Endothelial cell of umbilical vein (primary cell): Measurements from ENCODE around the gene HCRTR2. TPM values are rescaled to one million over a fixed set of nuclear protein-coding genes. Genes with fewer than 3 reads are reported as not detected.

Experiments used
- BruUV-seq: library from RNA; stranded (reverse); fragments of 400-500 nt; replicated peaks from 2 replicates; lab custom pipeline; 2021; lab: Mats Ljungman, UMichigan
- CTCF ChIA-PET: fragments of 300-600, 350-600 bp; sonication (Branson Sonifier 250); formaldehyde crosslinking; loops from one replicate; lab custom pipeline; 2021; ENCODE audit warnings: antibody characterized with exemption, inconsistent platforms; lab: Charles Lee
- POLR2A ChIA-PET: fragments of 300-600, 350-600 bp; sonication (Branson Sonifier 250); formaldehyde crosslinking; loops from one replicate; lab custom pipeline; 2021; ENCODE audit warnings: antibody characterized with exemption, inconsistent platforms; lab: Charles Lee
- DNase-seq: peaks from one replicate; pipeline ENCODE4 v3.0.0-alpha.2; 2011; ENCODE audit warnings: low read depth, low spot score
- FAIRE-seq: peaks from 2 replicates; lab custom pipeline; 2011; peaks lifted over from hg19 to GRCh38; lab: Jason Lieb, UNC
- H2AFZ ChIP-seq: 2 replicates; pipeline ENCODE4 v1.6.0; 2012; ENCODE audit warnings: low read depth, low read length, control low read depth, inconsistent platforms
- H3K27ac ChIP-seq: 2 replicates; pipeline ENCODE4 v1.5.1; 2011; ENCODE audit warnings: low read depth, mild to moderate bottlenecking, control low read depth, low read length, moderate library complexity; ENCODE audit not compliant: insufficient read depth
- H3K27me3 ChIP-seq, 2 experiments: 2 replicates each; pipeline versions ENCODE4 v1.6.0 to v1.6.1; 2011; ENCODE audit warnings: low read length in 2 of 2, mixed read lengths in 1 of 2; ENCODE audit not compliant: control insufficient read depth in 2 of 2, insufficient read depth in 2 of 2
- H3K36me3 ChIP-seq, 2 experiments: 2 replicates in 1 of 2; 3 replicates in 1 of 2; pipeline ENCODE4 v1.5.1; 2011; ENCODE audit warnings: low read length in 2 of 2, mild to moderate bottlenecking in 1 of 2, moderate library complexity in 1 of 2; ENCODE audit not compliant: control insufficient read depth in 2 of 2, insufficient read depth in 2 of 2; ENCODE audit errors: extremely low read depth in 1 of 2
- H3K4me1 ChIP-seq: 3 replicates; pipeline ENCODE4 v1.5.1; 2011; ENCODE audit warnings: mild to moderate bottlenecking, low read length; ENCODE audit not compliant: control insufficient read depth, insufficient read depth; ENCODE audit errors: extremely low read depth
- H3K4me2 ChIP-seq: 2 replicates; pipeline ENCODE4 v1.6.1; 2011; ENCODE audit warnings: low read length, control low read depth, mixed read lengths; ENCODE audit not compliant: insufficient read depth
- H3K4me3 ChIP-seq, 3 experiments: fragments of 200-600 bp in 1 of 3; sonication (generic), shearing (Covaris generic) in 1 of 3; replicated peaks in 1 of 3; 2 replicates each; pipeline ENCODE4 v1.5.1; 2011 to 2016; ENCODE audit warnings: control low read depth in 3 of 3, low read length in 3 of 3, mild to moderate bottlenecking in 2 of 3, inconsistent platforms in 1 of 3, low read depth in 1 of 3, moderate library complexity in 1 of 3; ENCODE audit not compliant: insufficient read depth in 1 of 3
- H3K79me2 ChIP-seq: 2 replicates; pipeline ENCODE4 v1.6.0; 2012; ENCODE audit warnings: low read length, inconsistent platforms; ENCODE audit not compliant: control insufficient read depth, insufficient read depth
- H3K9ac ChIP-seq: replicated peaks from 2 replicates; pipeline ENCODE3; 2011; ENCODE audit warnings: low read length, control low read depth; ENCODE audit not compliant: insufficient read depth; ENCODE audit errors: extremely low read depth
- H3K9me1 ChIP-seq: replicated peaks from 3 replicates; pipeline ENCODE4 v1.6.0; 2011; ENCODE audit warnings: mild to moderate bottlenecking, low read length; ENCODE audit not compliant: control insufficient read depth, insufficient read depth; ENCODE audit errors: extremely low read depth
- H3K9me3 ChIP-seq: replicated peaks from 2 replicates; pipeline ENCODE4 v1.5.1; 2012; ENCODE audit warnings: low read length, inconsistent platforms; ENCODE audit not compliant: control insufficient read depth, insufficient read depth
- H4K20me1 ChIP-seq: replicated peaks from 2 replicates; pipeline ENCODE3; 2011; ENCODE audit warnings: mild to moderate bottlenecking, low read length; ENCODE audit not compliant: control insufficient read depth, insufficient read depth; ENCODE audit errors: extremely low read depth
- dilution Hi-C: fragments of 300-500 bp; cut with MboI; formaldehyde crosslinking; loops from one replicate; pipeline ENCODE4 v1.15.0; 2019; ENCODE audit warnings: low sequenced_read_pairs; ENCODE audit not compliant: extremely low pct_ligation_motif_present
- intact Hi-C: fragments of 100-400 bp; cut with micrococcal nuclease; formaldehyde crosslinking; loops from one replicate; pipeline ENCODE4 v1.10.0; 2022
- polyA plus RNA-seq, 4 experiments: library from polyadenylated mRNA; depleted of rRNA in 3 of 4; stranded (reverse) in 3 of 4; unstranded in 1 of 4; fragments of >200 nt; gene quantifications; 2 replicates each; pipeline versions ENCODE4 v1.2.1 to v1.2.3, GENCODE V29; 2011 to 2012; ENCODE audit warnings: missing spikeins in 1 of 4
- total RNA-seq: library from RNA; stranded (reverse); gene quantifications from 2 replicates; pipeline ENCODE4 v1.2.3, GENCODE V29; 2021
- TF ChIP-seq, protein P1 (sequence below): IDR thresholded peaks from 2 replicates; pipeline ENCODE4 v1.6.1; 2011; ENCODE audit not compliant: insufficient read depth, insufficient read length
- TF ChIP-seq, protein P2 (sequence below), 2 donors: IDR thresholded peaks; 1 replicate in 1 of 2; 2 replicates in 1 of 2; pipeline ENCODE4 v1.5.1; 2011; ENCODE audit warnings: low read length in 2 of 2, mild to moderate bottlenecking in 2 of 2, moderate library complexity in 2 of 2, control low read depth in 1 of 2, inconsistent platforms in 1 of 2, low read depth in 1 of 2; ENCODE audit not compliant: insufficient read depth in 1 of 2; ENCODE audit errors: extremely low read depth in 1 of 2

HCRTR2 gene
- total and polyA plus RNA-seq, 2 donors (not counting 3 experiments of a cell fraction or from before 2014, with no cell fraction given): not detected

DNA sequence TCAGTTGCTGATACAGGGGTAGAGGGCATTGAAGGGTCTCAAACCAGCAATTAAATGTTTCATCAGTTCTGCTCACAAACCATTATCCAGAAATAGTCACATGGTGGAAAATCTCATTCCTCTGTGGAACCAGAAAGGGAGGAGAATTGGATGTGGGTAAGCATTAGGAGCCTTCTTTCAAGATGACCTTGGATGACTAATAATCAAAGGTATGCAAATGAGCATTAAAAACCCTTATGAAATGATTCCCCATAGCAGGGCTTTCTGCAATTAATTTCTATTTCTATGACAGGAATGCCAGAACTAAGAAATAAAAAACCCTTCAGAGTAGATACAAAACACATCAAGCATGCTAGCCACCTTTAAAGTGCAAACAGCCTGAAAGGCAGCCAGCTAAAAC lies 37.4 kb upstream of the HCRTR2 start:
- CTCF ChIA-PET: no interaction called here
- Histone ChIP-seq H3K4me2 (no peak overlapping the region), H3K36me3 (no peaks in the 10 kb centered on the region), H3K4me3 (no peak overlapping the region), H3K9me3 (no peaks in the 10 kb centered on the region), H3K9ac (no peak overlapping the region), H2AFZ (no peak overlapping the region), H3K4me1 (no peaks in the 10 kb centered on the region), H3K27ac (no peak overlapping the region), H4K20me1 (no peaks in the 10 kb centered on the region), H3K9me1 (no peaks in the 10 kb centered on the region), H3K79me2 (no peaks in the 10 kb centered on the region), H3K27me3 (no peaks in the 10 kb centered on the region)
- no TSS peak for BruUV-seq
- dilution Hi-C loops (no loop called here), intact Hi-C loops (no loop called here)
- FAIRE-seq (no peak), DNase-seq (no peak)
- POLR2A ChIA-PET: no interaction called here
- TF ChIP-seq, protein P1, sequence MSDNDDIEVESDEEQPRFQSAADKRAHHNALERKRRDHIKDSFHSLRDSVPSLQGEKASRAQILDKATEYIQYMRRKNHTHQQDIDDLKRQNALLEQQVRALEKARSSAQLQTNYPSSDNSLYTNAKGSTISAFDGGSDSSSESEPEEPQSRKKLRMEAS: no peak

DNA sequence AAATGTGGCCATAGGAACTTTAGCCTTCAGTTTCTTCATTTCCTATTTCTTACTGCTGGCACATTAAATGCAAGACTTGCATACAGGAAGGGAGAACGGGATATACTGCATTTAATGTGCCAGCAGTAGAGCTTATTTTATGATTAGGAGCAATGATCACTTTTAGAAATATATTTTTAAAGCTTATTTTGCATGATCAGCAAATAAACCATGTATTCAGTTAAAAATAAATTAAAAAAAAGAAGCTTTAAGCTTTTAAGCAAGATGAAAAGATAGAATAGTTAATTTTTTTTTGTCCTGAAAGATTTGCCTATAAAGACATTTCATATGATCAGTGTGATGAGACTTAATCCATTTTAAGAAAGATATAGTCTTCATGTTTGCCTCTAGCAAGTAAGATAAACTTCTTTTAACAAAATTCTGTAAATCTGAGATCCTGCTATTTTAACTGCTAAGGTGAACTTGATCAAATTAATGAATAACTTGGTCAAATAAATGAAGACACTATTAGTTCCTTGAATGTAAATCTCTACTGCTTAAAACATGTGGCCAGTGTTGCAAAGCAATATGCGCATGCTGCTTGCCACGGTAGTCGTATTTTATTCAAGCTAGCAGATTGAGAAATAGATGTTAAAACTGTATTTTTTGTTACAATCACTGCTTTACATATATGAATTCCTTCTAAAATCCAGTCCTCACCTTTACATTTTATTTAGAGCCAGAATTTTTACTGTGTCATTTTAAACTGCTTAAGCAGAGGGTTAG lies 36.2 kb upstream of the HCRTR2 start:
- TF ChIP-seq, protein P2, sequence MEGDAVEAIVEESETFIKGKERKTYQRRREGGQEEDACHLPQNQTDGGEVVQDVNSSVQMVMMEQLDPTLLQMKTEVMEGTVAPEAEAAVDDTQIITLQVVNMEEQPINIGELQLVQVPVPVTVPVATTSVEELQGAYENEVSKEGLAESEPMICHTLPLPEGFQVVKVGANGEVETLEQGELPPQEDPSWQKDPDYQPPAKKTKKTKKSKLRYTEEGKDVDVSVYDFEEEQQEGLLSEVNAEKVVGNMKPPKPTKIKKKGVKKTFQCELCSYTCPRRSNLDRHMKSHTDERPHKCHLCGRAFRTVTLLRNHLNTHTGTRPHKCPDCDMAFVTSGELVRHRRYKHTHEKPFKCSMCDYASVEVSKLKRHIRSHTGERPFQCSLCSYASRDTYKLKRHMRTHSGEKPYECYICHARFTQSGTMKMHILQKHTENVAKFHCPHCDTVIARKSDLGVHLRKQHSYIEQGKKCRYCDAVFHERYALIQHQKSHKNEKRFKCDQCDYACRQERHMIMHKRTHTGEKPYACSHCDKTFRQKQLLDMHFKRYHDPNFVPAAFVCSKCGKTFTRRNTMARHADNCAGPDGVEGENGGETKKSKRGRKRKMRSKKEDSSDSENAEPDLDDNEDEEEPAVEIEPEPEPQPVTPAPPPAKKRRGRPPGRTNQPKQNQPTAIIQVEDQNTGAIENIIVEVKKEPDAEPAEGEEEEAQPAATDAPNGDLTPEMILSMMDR (IDR thresholded peaks at IDR 0.05; ENCODE audit: extremely low read depth in 1 of 2, insufficient read depth in 1 of 2, low read depth in 1 of 2, low read length in 2 of 2): no peak
- Histone ChIP-seq H3K27ac (no peak overlapping the region), H3K9ac (no peak overlapping the region), H2AFZ (no peak overlapping the region), H3K27me3 (no peaks in the 10 kb centered on the region), H3K4me2 (no peak overlapping the region), H3K9me1 (no peaks in the 10 kb centered on the region), H3K4me3 (no peak overlapping the region), H3K79me2 (no peaks in the 10 kb centered on the region), H3K9me3 (no peaks in the 10 kb centered on the region), H3K36me3 (no peaks in the 10 kb centered on the region), H4K20me1 (no peaks in the 10 kb centered on the region), H3K4me1 (no peaks in the 10 kb centered on the region)
- intact Hi-C loops: no loop called here
- no peak for DNase-seq
- BruUV-seq: no TSS peak
- dilution Hi-C loops: no loop called here
- FAIRE-seq: no peak
- CTCF ChIA-PET: no interaction called here
- POLR2A ChIA-PET: no interaction called here
